HG03064 (cell line): Measurements from ENCODE around the gene SYNPR.

Experiments
- ATAC-seq: cut with Tn5 transposase; IDR thresholded peaks from one replicate; pipeline ENCODE4 v1.9.1; 2021; ENCODE audit warnings: low read depth; ENCODE audit not compliant: unreplicated experiment

The SYNPR gene

GRCh38 chr3:63462732-63463131, 184.6 kb downstream of the SYNPR start:
- ATAC-seq: no peak

- ATAC-seq: no peak
These were observed 189.3 kb downstream of the SYNPR start for GRCh38 chr3:63467392-63467791.

- no peak for ATAC-seq
These were observed 192.6 kb downstream of the SYNPR start for GRCh38 chr3:63470745-63471144.

GRCh38 chr3:63471781-63472180, 193.7 kb downstream of the SYNPR start:
- no peak for ATAC-seq

- no peak for ATAC-seq
These were observed 195.6 kb downstream of the SYNPR start for GRCh38 chr3:63473641-63474166.

- no peak for ATAC-seq
These were observed 196.9 kb downstream of the SYNPR start for GRCh38 chr3:63474828-63475518.

- ATAC-seq: no peak
These were observed 199.5 kb downstream of the SYNPR start for GRCh38 chr3:63477494-63478129.

GRCh38 chr3:63478990-63479660, 201.0 kb downstream of the SYNPR start:
- no peak for ATAC-seq

- ATAC-seq: no peak
These were observed 201.5 kb downstream of the SYNPR start for GRCh38 chr3:63479661-63480035.

GRCh38 chr3:63481627-63482026, 203.5 kb downstream of the SYNPR start:
- no peak for ATAC-seq

GRCh38 chr3:63482341-63482740, 204.2 kb downstream of the SYNPR start:
- no peak for ATAC-seq

- ATAC-seq: no peak
These were observed 214.4 kb downstream of the SYNPR start for GRCh38 chr3:63492464-63492863.

- ATAC-seq: no peak
These were observed 215.0 kb downstream of the SYNPR start for GRCh38 chr3:63493101-63493500.

- ATAC-seq: no peak
These were observed 216.5 kb downstream of the SYNPR start for GRCh38 chr3:63494646-63495045.

- ATAC-seq: no peak
These were observed 219.5 kb downstream of the SYNPR start for GRCh38 chr3:63497641-63498040.

- ATAC-seq: no peak
These were observed 222.1 kb downstream of the SYNPR start for GRCh38 chr3:63500196-63500595.

- no peak for ATAC-seq
These were observed 230.2 kb downstream of the SYNPR start for GRCh38 chr3:63508305-63508704.

- ATAC-seq: no peak
These were observed 230.7 kb downstream of the SYNPR start for GRCh38 chr3:63508771-63509170.

- no peak for ATAC-seq
These were observed 235.7 kb downstream of the SYNPR start for GRCh38 chr3:63513791-63514190.

GRCh38 chr3:63514678-63515077, 236.6 kb downstream of the SYNPR start:
- ATAC-seq: no peak

- ATAC-seq: no peak
These were observed 241.3 kb downstream of the SYNPR start for GRCh38 chr3:63519426-63519825.

- no peak for ATAC-seq
These were observed 243.5 kb downstream of the SYNPR start for GRCh38 chr3:63521657-63522056.
